PC-9 (cell line): ENCODE data around the gene TUBA4A.

Source experiments
- CTCF ChIP-seq: fragments of 200-600 bp; sonication (generic); conservative IDR thresholded peaks from 2 replicates; pipeline ENCODE4 v1.6.1; 2017; ENCODE audit warnings: mixed run types, antibody characterized with exemption, mild to moderate bottlenecking, moderate library complexity
- EZH2 ChIP-seq: fragments of 200-600 bp; sonication (generic); IDR thresholded peaks from 2 replicates; pipeline ENCODE4 v1.8.0; 2017; ENCODE audit warnings: antibody characterized with exemption, low read depth

DNA sequence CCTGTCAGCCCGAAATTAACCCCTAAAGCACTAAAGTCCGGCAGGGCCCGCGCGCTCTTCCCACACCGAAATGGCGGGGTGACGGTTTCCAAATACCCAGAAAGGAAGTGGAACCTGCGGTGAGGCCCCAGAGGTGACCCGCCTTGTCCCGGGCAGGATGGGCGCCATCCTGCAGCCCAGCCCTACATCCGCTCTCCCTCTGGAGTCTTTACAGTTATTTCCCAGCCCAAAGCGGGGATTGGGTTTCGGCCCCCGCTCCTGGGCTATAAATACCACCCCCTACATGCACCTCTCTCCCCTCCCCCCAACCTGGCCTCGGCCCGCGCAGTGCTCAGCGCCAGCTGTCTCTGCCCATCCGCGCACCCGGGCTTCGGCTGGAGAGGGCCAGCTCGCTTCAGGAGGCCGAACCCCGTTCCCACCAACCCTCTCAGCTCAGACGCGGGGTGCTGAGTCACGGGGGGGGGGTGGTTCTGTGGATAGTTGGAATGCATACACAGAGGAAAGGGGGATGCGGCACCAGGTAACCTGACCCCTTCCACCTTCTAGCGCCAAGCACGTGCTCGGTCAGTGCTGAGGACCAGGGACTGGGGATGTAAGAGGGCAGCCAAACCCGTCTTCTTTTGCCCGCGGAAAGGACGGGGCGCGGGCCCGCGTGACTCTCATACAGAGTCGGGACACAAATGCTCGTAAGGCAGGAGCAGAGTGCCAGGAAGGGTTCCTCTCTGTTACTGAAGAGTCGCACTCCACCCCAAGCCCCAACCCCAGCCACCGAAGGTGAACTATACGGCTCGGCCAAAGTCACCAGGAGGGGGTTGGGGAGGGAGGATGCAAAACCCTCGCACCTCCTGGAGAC, 592 bp downstream of the TUBA4A start, which contains the start of gene TUBA4B:
- no peak for TF ChIP-seq CTCF
- TF ChIP-seq EZH2 = no peak
